ENCODE measurements around the gene MADD. TPM values are rescaled to one million over a fixed set of nuclear protein-coding genes. Genes with fewer than 3 reads are reported as not detected.

The MADD gene
- total and polyA plus RNA-seq, 2 donors (not counting 1 experiment from before 2014, with no cell fraction given) = 56.8 to 108 TPM

- Histone ChIP-seq H4K20me1 (ENCODE audit: control insufficient read depth, insufficient read depth, low read length, poor library complexity, severe bottlenecking) (peaks cover 49% of the 10 kb centered on the region), H2AFZ (ENCODE audit: insufficient read depth, low read depth, low read length, poor library complexity, severe bottlenecking) (peak overlapping the region; percentile 96), H3K36me3 (replicated peaks in 1 of 2; ENCODE audit: control extremely low read depth in 1 of 2, control insufficient read depth in 1 of 2, extremely low read depth in 1 of 2, insufficient read depth in 2 of 2, low read length in 1 of 2) (peaks cover 2 to 25% of the 10 kb centered on the region in 2 experiments), H3K27ac (ENCODE audit: low read length in 2 of 2) (peak overlapping the region in 1 of 2 donors; percentile 92), H3K4me3 (ENCODE audit: control extremely low read depth in 1 of 5, extremely low read depth in 1 of 5, insufficient read depth in 1 of 5, low read depth in 2 of 5, low read length in 4 of 5) (peak overlapping the region; percentile 54 to 89 (median 84)), H3K79me2 (ENCODE audit: control insufficient read depth, insufficient read depth, low read length) (peaks cover 61% of the 10 kb centered on the region), H3K27me3 (replicated peaks in 1 of 4; ENCODE audit: control extremely low read depth in 1 of 4, control insufficient read depth in 3 of 4, insufficient read depth in 4 of 4, low read length in 3 of 4) (no peaks in the 10 kb centered on the region), H3K9me3 (ENCODE audit: control extremely low read depth in 1 of 3, control insufficient read depth in 2 of 3, insufficient read depth in 1 of 3, low read length in 2 of 3) (no peaks in the 10 kb centered on the region), H3K4me2 (replicated peaks; ENCODE audit: low read depth, low read length, poor library complexity, severe bottlenecking) (peak overlapping the region; percentile 94), H3K9ac (ENCODE audit: low read length) (peak overlapping the region; percentile 81), H3K4me1 (ENCODE audit: control insufficient read depth in 2 of 2, insufficient read depth in 2 of 2, low read length in 2 of 2) (peaks cover 35 to 39% of the 10 kb centered on the region in 2 donors)
- TF ChIP-seq EZH2 (IDR thresholded peaks at IDR 0.05; ENCODE audit: borderline replicate concordance, insufficient read depth, low read depth, low read length, poor library complexity, severe bottlenecking) (no peak), CTCF (IDR thresholded peaks at IDR 0.05) (no peak)
- ATAC-seq (ENCODE audit: low read depth) (no peak), DNase-seq (no peak)
- CTCF ChIA-PET = interaction anchor here (0.9 to 2.1 kb wide), 8 partner anchors 12 to 182 kb away, joined by 3 to 8 read pairs (median 4); partner anchors contain the start of genes ACP2 and DDB2
- Mint-ChIP-seq H3K27me3 (no peaks in the 10 kb centered on the region), H3K27ac (peak overlapping the region; percentile 70), H3K4me1 (peaks cover 48% of the 10 kb centered on the region), H3K9me3 (ENCODE audit: insufficient read depth) (no peaks in the 10 kb centered on the region), H3K4me3 (peak overlapping the region; percentile 89)
- 42% methylated on average over 2 of the region's 4 CpGs for WGBS (ENCODE audit: insufficient coverage)
- intact Hi-C loops (cut with micrococcal nuclease) = loop anchor here (2.0 kb wide), 1 partner anchor 495 kb away; the partner anchor contains the start of gene FNBP4
- POLR2A ChIA-PET = interaction anchor here (0.5 to 1.2 kb wide), 4 partner anchors 75 to 173 kb away, joined by 3 to 4 read pairs (median 4); no protein-coding TSS in a partner anchor
Measured at GRCh38 chr11:47271328-47271727, 1.4 kb downstream of the MADD start.

Data from B cell (primary cell).